Measurements from ENCODE around the gene CCDC150. TPM values are rescaled to one million over a fixed set of nuclear protein-coding genes. Genes with fewer than 3 reads are reported as not detected.

CCDC150 gene
- total RNA-seq, 1 donor from 2014 or later = 3.1 TPM

- Mint-ChIP-seq H3K4me3 (ENCODE audit: unreplicated experiment) (no peak overlapping the region), H3K4me1 (ENCODE audit: low read depth) (peaks cover 6% of the 10 kb centered on the region), H3K9me3 (ENCODE audit: low read depth) (no peaks in the 10 kb centered on the region), H3K27me3 (ENCODE audit: low read depth) (no peaks in the 10 kb centered on the region), H3K36me3 (ENCODE audit: low read depth) (no peaks in the 10 kb centered on the region), H3K27ac (ENCODE audit: unreplicated experiment) (no peak overlapping the region)
- no peak for DNase-seq (ENCODE audit: low spot score)
- no peak for TF ChIP-seq CTCF (IDR thresholded peaks at IDR 0.05)
These were observed 29.7 kb upstream of the CCDC150 start for GRCh38 chr2:196609806-196610205.

DNA sequence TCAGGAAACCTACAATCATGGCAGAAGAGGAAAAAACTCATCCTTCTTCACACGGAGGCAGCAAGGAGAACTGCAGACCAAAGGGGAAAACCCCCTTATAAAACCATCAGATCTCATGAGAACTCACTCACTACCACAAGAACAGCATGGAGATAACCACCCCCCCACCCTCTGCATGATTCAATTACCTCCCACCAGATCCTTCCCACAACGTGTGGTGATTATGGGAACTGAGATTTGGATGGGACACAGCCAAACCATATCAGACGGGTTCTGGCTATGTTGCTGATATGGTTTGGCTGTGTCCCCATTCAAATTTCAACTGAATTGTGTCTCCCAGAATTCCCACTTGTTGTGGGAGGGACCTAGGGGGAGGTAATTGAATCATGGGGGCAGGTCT is 28.7 kb upstream of the CCDC150 start:
- no peak for DNase-seq (ENCODE audit: low spot score)
- Mint-ChIP-seq H3K27ac (ENCODE audit: unreplicated experiment) (no peak overlapping the region), H3K36me3 (ENCODE audit: low read depth) (no peaks in the 10 kb centered on the region), H3K9me3 (ENCODE audit: low read depth) (no peaks in the 10 kb centered on the region), H3K4me1 (ENCODE audit: low read depth) (peaks cover 6% of the 10 kb centered on the region), H3K4me3 (ENCODE audit: unreplicated experiment) (no peak overlapping the region), H3K27me3 (ENCODE audit: low read depth) (no peaks in the 10 kb centered on the region)
- no peak for TF ChIP-seq CTCF (IDR thresholded peaks at IDR 0.05)

- no peaks in the 10 kb centered on the region for H3K36me3 Mint-ChIP-seq (ENCODE audit: low read depth)
These were observed 26.2 kb upstream of the CCDC150 start for GRCh38 chr2:196613302-196613701.

DNA sequence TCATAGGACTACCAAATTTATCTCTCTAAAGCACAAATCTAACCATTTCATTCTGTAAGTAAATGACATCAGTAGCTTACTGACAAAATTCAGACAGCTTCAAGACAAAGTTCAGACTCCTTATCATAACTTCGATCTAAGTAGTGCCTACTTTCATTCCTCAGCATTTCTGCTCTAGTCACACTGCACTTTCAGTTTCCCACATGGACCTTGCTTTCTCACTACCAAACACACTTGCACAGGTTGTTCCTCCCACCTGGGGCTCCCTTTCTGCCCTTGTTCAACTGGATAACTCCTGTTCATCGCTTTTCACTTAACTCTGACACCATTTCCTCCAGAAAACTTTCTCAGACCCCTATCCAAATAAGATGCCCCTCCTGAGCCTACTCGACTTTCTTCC is 22.1 kb upstream of the CCDC150 start:
- Mint-ChIP-seq H3K4me1 (ENCODE audit: low read depth) (no peaks in the 10 kb centered on the region), H3K27ac (ENCODE audit: unreplicated experiment) (no peak overlapping the region), H3K9me3 (ENCODE audit: low read depth) (no peaks in the 10 kb centered on the region), H3K36me3 (ENCODE audit: low read depth) (peaks cover 2% of the 10 kb centered on the region), H3K4me3 (ENCODE audit: unreplicated experiment) (no peak overlapping the region), H3K27me3 (ENCODE audit: low read depth) (peaks cover 3% of the 10 kb centered on the region)
- no peak for TF ChIP-seq CTCF (IDR thresholded peaks at IDR 0.05)
- no peak for DNase-seq (ENCODE audit: low spot score)

More at GRCh38 chr2:196613302-196613701, 26.2 kb upstream of the CCDC150 start:
- no peak overlapping the region for H3K4me3 Mint-ChIP-seq (ENCODE audit: unreplicated experiment)
- no peaks in the 10 kb centered on the region for H3K27me3 Mint-ChIP-seq (ENCODE audit: low read depth)
- DNase-seq (ENCODE audit: low spot score) = no peak
- H3K27ac Mint-ChIP-seq (ENCODE audit: unreplicated experiment) = no peak overlapping the region
- H3K9me3 Mint-ChIP-seq (ENCODE audit: low read depth) = no peaks in the 10 kb centered on the region
- peak; percentile 26 for TF ChIP-seq CTCF (IDR thresholded peaks at IDR 0.05)
- H3K4me1 Mint-ChIP-seq (ENCODE audit: low read depth) = no peaks in the 10 kb centered on the region

DNA sequence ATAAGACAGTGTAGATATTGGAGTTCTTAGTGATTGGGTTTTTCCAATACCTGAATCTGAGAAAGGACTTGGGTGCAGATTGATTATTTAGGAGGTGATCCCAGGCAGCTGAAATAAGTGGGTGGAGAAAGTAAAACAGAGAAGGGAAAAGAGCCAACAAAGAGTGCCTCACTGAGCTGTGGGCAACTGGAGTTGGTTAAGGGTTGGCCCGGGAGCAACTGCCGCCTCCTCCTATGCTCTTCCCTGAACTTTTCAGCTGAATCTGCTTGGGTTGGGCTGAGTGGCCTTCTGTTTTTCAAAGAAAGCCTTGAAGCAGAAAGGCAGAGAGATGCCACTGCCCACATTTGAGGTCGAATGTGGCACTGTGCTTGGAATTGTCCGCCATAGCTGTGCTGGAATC is 20.9 kb upstream of the CCDC150 start:
- Mint-ChIP-seq H3K27me3 (ENCODE audit: low read depth) (peaks cover 3% of the 10 kb centered on the region), H3K9me3 (ENCODE audit: low read depth) (no peaks in the 10 kb centered on the region), H3K4me3 (ENCODE audit: unreplicated experiment) (no peak overlapping the region), H3K27ac (ENCODE audit: unreplicated experiment) (no peak overlapping the region), H3K4me1 (ENCODE audit: low read depth) (no peaks in the 10 kb centered on the region), H3K36me3 (ENCODE audit: low read depth) (peaks cover 2% of the 10 kb centered on the region)
- no peak for TF ChIP-seq CTCF (IDR thresholded peaks at IDR 0.05)
- DNase-seq (ENCODE audit: low spot score) = no peak

All from chondrocyte (in vitro differentiated cells).